Measurements from ENCODE around the gene OR10D3.
"Not testable (repeated sequence)": the region's sequence is repeated elsewhere in the genome, so short reads cannot be mapped to it uniquely, and the experiment has no call there.

Gene OR10D3

DNA sequence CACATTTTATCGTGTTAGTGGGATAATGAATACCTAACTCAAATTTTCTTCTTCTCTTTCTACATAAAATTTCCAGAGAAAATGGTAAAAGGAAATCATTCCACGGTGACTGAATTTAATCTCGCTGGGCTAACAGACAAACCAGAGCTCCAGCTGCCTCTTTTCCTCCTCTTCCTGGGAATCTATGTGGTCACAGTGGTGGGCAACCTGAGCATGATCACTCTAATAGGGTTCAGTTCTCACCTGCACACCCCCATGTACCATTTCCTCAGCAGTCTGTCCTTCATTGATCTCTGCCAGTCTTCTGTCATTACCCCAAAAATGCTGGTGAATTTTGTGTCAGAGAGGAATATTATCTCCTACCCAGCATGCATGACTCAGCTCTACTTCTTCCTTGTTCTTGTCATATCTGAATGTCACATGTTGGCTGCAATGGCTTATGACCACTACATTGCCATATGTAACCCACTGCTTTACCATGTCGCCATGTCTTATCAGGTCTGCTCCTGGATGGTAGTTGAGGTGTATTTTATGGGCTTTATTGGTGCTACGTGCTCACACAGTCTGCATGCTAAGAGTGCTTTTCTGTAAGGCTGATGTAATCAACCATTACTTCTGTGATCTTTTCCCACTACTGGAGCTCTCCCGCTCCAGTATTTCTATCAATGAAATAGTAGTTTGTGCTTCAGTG is 24.1 kb downstream of the OR10D3 start:
- TF ChIP-seq, protein P1, sequence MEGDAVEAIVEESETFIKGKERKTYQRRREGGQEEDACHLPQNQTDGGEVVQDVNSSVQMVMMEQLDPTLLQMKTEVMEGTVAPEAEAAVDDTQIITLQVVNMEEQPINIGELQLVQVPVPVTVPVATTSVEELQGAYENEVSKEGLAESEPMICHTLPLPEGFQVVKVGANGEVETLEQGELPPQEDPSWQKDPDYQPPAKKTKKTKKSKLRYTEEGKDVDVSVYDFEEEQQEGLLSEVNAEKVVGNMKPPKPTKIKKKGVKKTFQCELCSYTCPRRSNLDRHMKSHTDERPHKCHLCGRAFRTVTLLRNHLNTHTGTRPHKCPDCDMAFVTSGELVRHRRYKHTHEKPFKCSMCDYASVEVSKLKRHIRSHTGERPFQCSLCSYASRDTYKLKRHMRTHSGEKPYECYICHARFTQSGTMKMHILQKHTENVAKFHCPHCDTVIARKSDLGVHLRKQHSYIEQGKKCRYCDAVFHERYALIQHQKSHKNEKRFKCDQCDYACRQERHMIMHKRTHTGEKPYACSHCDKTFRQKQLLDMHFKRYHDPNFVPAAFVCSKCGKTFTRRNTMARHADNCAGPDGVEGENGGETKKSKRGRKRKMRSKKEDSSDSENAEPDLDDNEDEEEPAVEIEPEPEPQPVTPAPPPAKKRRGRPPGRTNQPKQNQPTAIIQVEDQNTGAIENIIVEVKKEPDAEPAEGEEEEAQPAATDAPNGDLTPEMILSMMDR (IDR thresholded peaks at IDR 0.05; ENCODE audit: low read depth, low read length) = no peak
- DNase-seq (ENCODE audit: extremely low read depth, low read depth) = no peak

DNA sequence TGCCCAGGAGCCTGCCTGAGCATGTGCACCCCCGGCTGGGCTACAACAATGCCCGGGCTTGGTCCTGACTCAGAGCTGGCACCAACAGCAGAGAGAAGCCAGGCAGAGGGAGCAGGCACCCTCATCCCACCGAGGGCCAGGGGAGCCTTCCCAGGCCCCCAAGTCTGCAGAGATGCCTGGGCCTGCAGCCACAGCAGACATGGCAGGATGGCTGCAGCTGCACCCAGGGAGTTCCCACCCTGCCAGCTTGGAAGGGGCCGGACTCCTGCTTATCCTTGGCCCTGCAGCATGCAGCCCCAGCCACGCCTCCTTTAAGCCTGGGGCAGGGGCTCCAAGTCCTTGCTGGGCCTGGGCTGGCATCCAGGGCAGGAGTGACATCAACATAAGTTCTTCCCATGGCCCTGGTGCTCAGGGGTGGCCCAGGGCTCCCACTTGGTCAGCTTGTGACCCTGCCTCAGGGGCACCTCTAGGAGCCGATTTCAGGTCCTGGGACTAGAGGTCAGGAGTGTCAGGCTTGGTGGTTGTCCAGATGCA is 26.7 kb downstream of the OR10D3 start:
- TF ChIP-seq, protein P1 (IDR thresholded peaks at IDR 0.05; ENCODE audit: low read depth, low read length) = no peak
- no peak for DNase-seq (ENCODE audit: extremely low read depth, low read depth)

DNA sequence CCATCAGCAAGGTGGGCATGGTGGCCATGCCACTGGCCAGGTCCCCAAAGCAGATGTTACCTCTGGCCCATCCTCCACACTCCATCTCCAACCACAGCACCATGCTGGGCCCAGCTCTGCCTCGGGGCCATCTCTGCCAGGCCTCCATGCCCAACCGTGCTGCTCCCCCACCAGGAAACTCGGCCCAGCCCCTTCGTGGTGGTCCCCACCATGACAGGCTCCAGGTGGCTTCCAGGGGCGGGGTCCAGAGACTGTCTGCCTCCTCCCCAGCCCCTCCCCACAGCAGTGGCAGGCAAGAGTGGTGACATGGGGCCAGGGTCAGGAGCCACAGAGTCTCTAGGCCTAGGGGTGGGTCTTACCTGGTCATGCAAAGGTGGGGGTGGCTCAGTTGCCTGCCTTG is 27.3 kb downstream of the OR10D3 start:
- TF ChIP-seq, protein P1 (IDR thresholded peaks at IDR 0.05; ENCODE audit: low read depth, low read length) = no peak
- no peak for DNase-seq (ENCODE audit: extremely low read depth, low read depth)

DNA sequence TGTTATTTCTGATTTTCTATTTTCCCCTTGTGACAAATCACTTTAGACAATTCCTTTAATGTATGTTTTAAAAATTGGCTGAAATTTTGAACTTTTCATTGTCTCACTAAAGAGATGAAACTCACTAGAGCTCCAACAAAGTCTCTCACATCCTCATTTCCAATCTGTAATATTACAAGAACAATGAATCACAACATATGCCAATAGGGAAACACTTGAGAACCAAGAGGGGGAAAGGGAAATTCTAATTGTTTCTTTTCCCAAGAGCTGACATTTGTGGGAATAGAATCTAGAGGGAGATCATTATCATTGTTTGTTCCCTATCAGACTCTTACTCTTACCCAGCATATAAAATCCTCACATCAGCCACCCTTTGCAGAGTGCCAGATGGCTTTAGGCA is 28.2 kb downstream of the OR10D3 start:
- DNase-seq (ENCODE audit: extremely low read depth, low read depth) = no peak
- TF ChIP-seq, protein P1 (IDR thresholded peaks at IDR 0.05; ENCODE audit: low read depth, low read length) = no peak

DNA sequence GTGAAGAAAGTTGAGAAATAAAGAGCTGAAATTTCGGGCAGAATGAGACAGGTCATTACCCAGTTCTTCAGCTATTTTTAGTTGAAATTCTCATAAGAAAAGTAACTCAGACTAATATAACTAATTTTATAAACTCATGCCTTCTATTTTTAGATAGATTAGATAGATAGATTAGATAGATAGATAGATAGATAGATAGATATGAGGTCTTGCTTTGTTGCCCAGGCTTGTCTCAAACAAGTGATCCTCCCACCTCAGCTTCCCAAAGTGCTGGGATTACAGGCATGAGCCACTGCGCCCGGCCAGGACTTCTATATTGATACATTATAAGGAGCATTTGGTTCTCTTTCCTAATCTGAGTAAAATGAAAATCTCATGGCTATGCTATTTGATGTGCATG is 30.9 kb downstream of the OR10D3 start:
- no peak for DNase-seq (ENCODE audit: extremely low read depth, low read depth)

DNA sequence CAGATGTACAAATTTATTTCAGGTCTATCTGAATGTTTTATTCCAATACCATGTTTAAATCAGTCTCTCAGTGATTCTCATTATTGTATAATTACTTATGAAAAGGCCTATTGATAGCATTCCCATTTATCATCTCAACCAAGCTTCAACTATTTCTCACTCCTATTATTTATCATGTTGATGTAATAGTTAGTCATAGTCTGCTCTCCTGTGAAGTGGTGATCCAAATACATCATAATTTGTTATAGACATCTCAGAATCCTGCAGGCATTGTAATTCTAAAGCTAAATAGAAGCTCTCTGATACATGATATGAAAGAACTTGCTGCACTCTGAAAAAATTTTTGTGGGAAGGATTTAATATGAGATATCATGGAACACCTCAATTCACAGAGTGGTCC is 36.0 kb downstream of the OR10D3 start:
- no peak for DNase-seq (ENCODE audit: extremely low read depth, low read depth)
- TF ChIP-seq, protein P1 (IDR thresholded peaks at IDR 0.05; ENCODE audit: low read depth, low read length) = no peak

More for the DNA sequence above, 30.9 kb downstream of the OR10D3 start:
- TF ChIP-seq, protein P1 (IDR thresholded peaks at IDR 0.05; ENCODE audit: low read depth, low read length) = no peak

DNA sequence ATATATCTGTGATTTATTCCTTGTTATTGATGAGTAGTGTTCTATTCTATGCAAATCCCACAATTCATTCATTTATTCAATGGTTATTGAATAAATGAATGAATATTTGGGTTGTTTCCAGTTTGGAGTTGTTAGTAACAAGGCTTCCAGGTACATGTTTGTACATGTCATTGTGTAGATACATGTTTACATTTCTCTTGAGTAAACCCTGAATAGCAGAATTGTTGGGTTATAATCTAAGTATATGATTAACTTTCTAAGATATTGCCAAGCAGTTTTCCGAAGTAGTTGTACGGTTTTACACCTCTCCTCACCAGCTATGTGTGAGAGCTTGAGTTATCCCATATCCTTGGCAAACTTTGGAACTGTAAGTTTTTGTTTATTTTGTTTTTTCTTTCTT is 39.3 kb downstream of the OR10D3 start:
- no peak for DNase-seq (ENCODE audit: extremely low read depth, low read depth)
- TF ChIP-seq, protein P1 (IDR thresholded peaks at IDR 0.05; ENCODE audit: low read depth, low read length) = no peak

DNA sequence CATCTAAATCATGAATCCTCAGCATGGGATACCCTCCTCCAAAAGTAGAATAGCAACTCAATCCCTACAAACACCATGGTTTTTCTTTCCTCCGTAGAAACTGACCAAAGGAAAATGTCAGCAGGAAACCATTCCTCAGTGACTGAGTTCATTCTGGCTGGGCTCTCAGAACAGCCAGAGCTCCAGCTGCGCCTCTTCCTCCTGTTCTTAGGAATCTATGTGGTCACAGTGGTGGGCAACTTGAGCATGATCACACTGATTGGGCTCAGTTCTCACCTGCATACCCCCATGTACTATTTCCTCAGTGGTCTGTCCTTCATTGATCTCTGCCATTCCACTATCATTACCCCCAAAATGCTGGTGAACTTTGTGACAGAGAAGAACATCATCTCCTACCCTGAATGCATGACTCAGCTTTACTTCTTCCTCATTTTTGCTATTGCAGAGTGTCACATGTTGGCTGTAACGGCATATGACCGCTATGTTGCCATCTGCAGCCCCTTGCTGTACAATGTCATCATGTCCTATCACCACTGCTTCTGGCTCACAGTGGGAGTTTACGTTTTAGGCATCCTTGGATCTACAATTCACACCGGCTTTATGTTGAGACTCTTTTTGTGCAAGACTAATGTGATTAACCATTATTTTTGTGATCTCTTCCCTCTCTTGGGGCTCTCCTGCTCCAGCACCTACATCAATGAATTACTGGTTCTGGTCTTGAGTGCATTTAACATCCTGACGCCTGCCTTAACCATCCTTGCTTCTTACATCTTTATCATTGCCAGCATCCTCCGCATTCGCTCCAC is 41.7 kb downstream of the OR10D3 start:
- not testable (repeated sequence) for DNase-seq (ENCODE audit: extremely low read depth, low read depth)

All from AG09319 (cell line).